Measurements from ENCODE around the gene NTHL1. TPM values are rescaled to one million over a fixed set of nuclear protein-coding genes. Genes with fewer than 3 reads are reported as not detected.
A peak's percentile ranks its signal among the peaks of the same experiment; 100 is the strongest.

NTHL1 gene
- total RNA-seq, 1 experiment from 2014 or later = 93.3 TPM

GRCh38 chr16:2079311-2079800 is 31.7 kb upstream of the NTHL1 start:
- no peaks in the 10 kb centered on the region for H3K4me1 Mint-ChIP-seq
- H3K4me3 Mint-ChIP-seq = no peak overlapping the region
- ChIA-PET POLR2A (interaction anchor here (0.5 kb wide), 1 partner anchor 171 kb away, joined by 3 read pairs; no protein-coding TSS in a partner anchor), CTCF (interaction anchor here (0.7 to 1.2 kb wide), 3 partner anchors 12 to 75 kb away, joined by 3 to 4 read pairs (median 3); no protein-coding TSS in a partner anchor)
- H3K27ac Mint-ChIP-seq = peak overlapping the region; percentile 83; the same call in 1 of the 2 replicates
- DNase-seq (ENCODE audit: low spot score) (no peak), ATAC-seq (no peak)
- H3K36me3 Mint-ChIP-seq = peaks cover 3% of the 10 kb centered on the region
- H3K9me3 Mint-ChIP-seq = no peaks in the 10 kb centered on the region
- TF ChIP-seq, protein P1, sequence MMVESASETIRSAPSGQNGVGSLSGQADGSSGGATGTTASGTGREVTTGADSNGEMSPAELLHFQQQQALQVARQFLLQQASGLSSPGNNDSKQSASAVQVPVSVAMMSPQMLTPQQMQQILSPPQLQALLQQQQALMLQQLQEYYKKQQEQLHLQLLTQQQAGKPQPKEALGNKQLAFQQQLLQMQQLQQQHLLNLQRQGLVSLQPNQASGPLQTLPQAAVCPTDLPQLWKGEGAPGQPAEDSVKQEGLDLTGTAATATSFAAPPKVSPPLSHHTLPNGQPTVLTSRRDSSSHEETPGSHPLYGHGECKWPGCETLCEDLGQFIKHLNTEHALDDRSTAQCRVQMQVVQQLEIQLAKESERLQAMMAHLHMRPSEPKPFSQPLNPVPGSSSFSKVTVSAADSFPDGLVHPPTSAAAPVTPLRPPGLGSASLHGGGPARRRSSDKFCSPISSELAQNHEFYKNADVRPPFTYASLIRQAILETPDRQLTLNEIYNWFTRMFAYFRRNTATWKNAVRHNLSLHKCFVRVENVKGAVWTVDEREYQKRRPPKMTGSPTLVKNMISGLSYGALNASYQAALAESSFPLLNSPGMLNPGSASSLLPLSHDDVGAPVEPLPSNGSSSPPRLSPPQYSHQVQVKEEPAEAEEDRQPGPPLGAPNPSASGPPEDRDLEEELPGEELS (CRISPR knock-in tag; IDR thresholded peaks at IDR 0.05) = no peak
- H3K27me3 Mint-ChIP-seq (ENCODE audit: low read depth) = no peaks in the 10 kb centered on the region

GRCh38 chr16:2078691-2079090 is 31.1 kb upstream of the NTHL1 start:
- DNase-seq (ENCODE audit: low spot score) (no peak), ATAC-seq (no peak)
- peak overlapping the region; percentile 83 for H3K27ac Mint-ChIP-seq
- POLR2A ChIA-PET = interaction anchor here (0.5 kb wide), 1 partner anchor 172 kb away, joined by 3 read pairs; no protein-coding TSS in a partner anchor
- H3K4me1 Mint-ChIP-seq = no peaks in the 10 kb centered on the region
- peaks cover 3% of the 10 kb centered on the region for H3K36me3 Mint-ChIP-seq
- H3K9me3 Mint-ChIP-seq = no peaks in the 10 kb centered on the region
- H3K4me3 Mint-ChIP-seq = no peak overlapping the region
- CTCF ChIA-PET = interaction anchor here (1.2 kb wide), 1 partner anchor 75 kb away, joined by 3 read pairs; no protein-coding TSS in a partner anchor
- H3K27me3 Mint-ChIP-seq (ENCODE audit: low read depth) = no peaks in the 10 kb centered on the region
- no peak for TF ChIP-seq USF1 (CRISPR knock-in tag; IDR thresholded peaks at IDR 0.05)
- TF ChIP-seq TEAD4 (CRISPR knock-in tag; IDR thresholded peaks at IDR 0.05) = no peak
- TF ChIP-seq NR1H2 (CRISPR knock-in tag; IDR thresholded peaks at IDR 0.05) = no peak
- no peak for TF ChIP-seq SOX15 (CRISPR knock-in tag; IDR thresholded peaks at IDR 0.05)
- no peak for TF ChIP-seq ATF2 (CRISPR knock-in tag; IDR thresholded peaks at IDR 0.05; ENCODE audit: borderline replicate concordance, low read depth)
- TF ChIP-seq NR3C1 (CRISPR knock-in tag; conservative IDR thresholded peaks at IDR 0.05; ENCODE audit: low read depth) = no peak
- TF ChIP-seq TCF7 (CRISPR knock-in tag; IDR thresholded peaks at IDR 0.05; ENCODE audit: low read depth) = no peak
- TF ChIP-seq, protein P2, sequence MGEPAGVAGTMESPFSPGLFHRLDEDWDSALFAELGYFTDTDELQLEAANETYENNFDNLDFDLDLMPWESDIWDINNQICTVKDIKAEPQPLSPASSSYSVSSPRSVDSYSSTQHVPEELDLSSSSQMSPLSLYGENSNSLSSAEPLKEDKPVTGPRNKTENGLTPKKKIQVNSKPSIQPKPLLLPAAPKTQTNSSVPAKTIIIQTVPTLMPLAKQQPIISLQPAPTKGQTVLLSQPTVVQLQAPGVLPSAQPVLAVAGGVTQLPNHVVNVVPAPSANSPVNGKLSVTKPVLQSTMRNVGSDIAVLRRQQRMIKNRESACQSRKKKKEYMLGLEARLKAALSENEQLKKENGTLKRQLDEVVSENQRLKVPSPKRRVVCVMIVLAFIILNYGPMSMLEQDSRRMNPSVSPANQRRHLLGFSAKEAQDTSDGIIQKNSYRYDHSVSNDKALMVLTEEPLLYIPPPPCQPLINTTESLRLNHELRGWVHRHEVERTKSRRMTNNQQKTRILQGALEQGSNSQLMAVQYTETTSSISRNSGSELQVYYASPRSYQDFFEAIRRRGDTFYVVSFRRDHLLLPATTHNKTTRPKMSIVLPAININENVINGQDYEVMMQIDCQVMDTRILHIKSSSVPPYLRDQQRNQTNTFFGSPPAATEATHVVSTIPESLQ (CRISPR knock-in tag; IDR thresholded peaks at IDR 0.05) = no peak
- TF ChIP-seq, protein P3, sequence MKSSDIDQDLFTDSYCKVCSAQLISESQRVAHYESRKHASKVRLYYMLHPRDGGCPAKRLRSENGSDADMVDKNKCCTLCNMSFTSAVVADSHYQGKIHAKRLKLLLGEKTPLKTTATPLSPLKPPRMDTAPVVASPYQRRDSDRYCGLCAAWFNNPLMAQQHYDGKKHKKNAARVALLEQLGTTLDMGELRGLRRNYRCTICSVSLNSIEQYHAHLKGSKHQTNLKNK (CRISPR knock-in tag; IDR thresholded peaks at IDR 0.05) = no peak
- TF ChIP-seq, protein P4, sequence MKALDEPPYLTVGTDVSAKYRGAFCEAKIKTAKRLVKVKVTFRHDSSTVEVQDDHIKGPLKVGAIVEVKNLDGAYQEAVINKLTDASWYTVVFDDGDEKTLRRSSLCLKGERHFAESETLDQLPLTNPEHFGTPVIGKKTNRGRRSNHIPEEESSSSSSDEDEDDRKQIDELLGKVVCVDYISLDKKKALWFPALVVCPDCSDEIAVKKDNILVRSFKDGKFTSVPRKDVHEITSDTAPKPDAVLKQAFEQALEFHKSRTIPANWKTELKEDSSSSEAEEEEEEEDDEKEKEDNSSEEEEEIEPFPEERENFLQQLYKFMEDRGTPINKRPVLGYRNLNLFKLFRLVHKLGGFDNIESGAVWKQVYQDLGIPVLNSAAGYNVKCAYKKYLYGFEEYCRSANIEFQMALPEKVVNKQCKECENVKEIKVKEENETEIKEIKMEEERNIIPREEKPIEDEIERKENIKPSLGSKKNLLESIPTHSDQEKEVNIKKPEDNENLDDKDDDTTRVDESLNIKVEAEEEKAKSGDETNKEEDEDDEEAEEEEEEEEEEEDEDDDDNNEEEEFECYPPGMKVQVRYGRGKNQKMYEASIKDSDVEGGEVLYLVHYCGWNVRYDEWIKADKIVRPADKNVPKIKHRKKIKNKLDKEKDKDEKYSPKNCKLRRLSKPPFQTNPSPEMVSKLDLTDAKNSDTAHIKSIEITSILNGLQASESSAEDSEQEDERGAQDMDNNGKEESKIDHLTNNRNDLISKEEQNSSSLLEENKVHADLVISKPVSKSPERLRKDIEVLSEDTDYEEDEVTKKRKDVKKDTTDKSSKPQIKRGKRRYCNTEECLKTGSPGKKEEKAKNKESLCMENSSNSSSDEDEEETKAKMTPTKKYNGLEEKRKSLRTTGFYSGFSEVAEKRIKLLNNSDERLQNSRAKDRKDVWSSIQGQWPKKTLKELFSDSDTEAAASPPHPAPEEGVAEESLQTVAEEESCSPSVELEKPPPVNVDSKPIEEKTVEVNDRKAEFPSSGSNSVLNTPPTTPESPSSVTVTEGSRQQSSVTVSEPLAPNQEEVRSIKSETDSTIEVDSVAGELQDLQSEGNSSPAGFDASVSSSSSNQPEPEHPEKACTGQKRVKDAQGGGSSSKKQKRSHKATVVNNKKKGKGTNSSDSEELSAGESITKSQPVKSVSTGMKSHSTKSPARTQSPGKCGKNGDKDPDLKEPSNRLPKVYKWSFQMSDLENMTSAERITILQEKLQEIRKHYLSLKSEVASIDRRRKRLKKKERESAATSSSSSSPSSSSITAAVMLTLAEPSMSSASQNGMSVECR (CRISPR knock-in tag; IDR thresholded peaks at IDR 0.05; ENCODE audit: borderline replicate concordance) = no peak
- TF ChIP-seq, protein P5, sequence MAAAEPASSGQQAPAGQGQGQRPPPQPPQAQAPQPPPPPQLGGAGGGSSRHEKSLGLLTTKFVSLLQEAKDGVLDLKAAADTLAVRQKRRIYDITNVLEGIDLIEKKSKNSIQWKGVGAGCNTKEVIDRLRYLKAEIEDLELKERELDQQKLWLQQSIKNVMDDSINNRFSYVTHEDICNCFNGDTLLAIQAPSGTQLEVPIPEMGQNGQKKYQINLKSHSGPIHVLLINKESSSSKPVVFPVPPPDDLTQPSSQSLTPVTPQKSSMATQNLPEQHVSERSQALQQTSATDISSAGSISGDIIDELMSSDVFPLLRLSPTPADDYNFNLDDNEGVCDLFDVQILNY (CRISPR knock-in tag; IDR thresholded peaks at IDR 0.05) = no peak
- TF ChIP-seq ZNF671 (CRISPR knock-in tag; IDR thresholded peaks at IDR 0.05) = no peak
- no peak for TF ChIP-seq SMAD3 (CRISPR knock-in tag; IDR thresholded peaks at IDR 0.05; ENCODE audit: borderline replicate concordance)
- no peak for TF ChIP-seq STAT6 (CRISPR knock-in tag; conservative IDR thresholded peaks at IDR 0.05; ENCODE audit: low read depth)
- no peak for TF ChIP-seq IRF2 (CRISPR knock-in tag; IDR thresholded peaks at IDR 0.05; ENCODE audit: borderline replicate concordance, low read depth)
- no peak for TF ChIP-seq ZNF416 (CRISPR knock-in tag; IDR thresholded peaks at IDR 0.05)
